K562 (cell line): Measurements from ENCODE around the gene DNAJC9. TPM values are rescaled to one million over a fixed set of nuclear protein-coding genes. Genes with fewer than 3 reads are reported as not detected.

Source experiments
- ATF2 ChIP-seq: sonication (generic); formaldehyde crosslinking; IDR thresholded peaks from 2 replicates; pipeline ENCODE4 v1.8.1; 2022; ENCODE audit warnings: missing genetic modification reagents
- MCM7 ChIP-seq, 2 experiments: fragments of 450-650 bp; IDR thresholded peaks; 2 replicates each; pipeline ENCODE4 v1.6.1; 2016 to 2018
- MTA1 ChIP-seq: fragments of 450-650 bp; IDR thresholded peaks from 2 replicates; pipeline ENCODE4 v1.6.1; 2017; ENCODE audit warnings: borderline replicate concordance
- NR3C1 ChIP-seq: sonication (generic); formaldehyde crosslinking; IDR thresholded peaks from 2 replicates; pipeline ENCODE4 v1.8.1; 2022; ENCODE audit warnings: missing genetic modification reagents
- POLR2G ChIP-seq: fragments of 200-400 bp; formaldehyde crosslinking; IDR thresholded peaks from 2 replicates; pipeline ENCODE4 v1.6.1; 2017; ENCODE audit warnings: low read depth, mild to moderate bottlenecking, antibody characterized with exemption, low read length, moderate library complexity
- POLR3A ChIP-seq: IDR thresholded peaks from 2 replicates; pipeline ENCODE4 v1.6.1; 2011; ENCODE audit warnings: borderline replicate concordance, mild to moderate bottlenecking, moderate library complexity; ENCODE audit not compliant: insufficient read length, insufficient read depth; ENCODE audit errors: extremely low read depth
- ZNF121 ChIP-seq: sonication (generic); formaldehyde crosslinking; conservative IDR thresholded peaks from 2 replicates; pipeline ENCODE4 v1.8.0; 2022; ENCODE audit warnings: missing genetic modification reagents
- ZNF766 ChIP-seq: fragments of 200-800 bp; sonication (Bioruptor generic); conservative IDR thresholded peaks from 2 replicates; pipeline ENCODE4 v1.6.1; 2016; ENCODE audit warnings: missing genetic modification characterization, missing compliant biosample characterization
- polyA plus RNA-seq, 8 experiments: library from polyadenylated mRNA; depleted of rRNA in 4 of 8; stranded (reverse) in 5 of 8; unstranded in 3 of 8; fragments of >200 nt; fragmentation: Nextera tagmentation in 2 of 8; fragmentation: Illumina TruSeq in 1 of 8; extraction: Ambion mirVana in 2 of 8; extraction: Trizol in 1 of 8; gene quantifications; 2 replicates each; pipeline versions ENCODE4 v1.2.1 to v1.2.3, GENCODE V29; 2011 to 2014; ENCODE audit warnings: inconsistent platforms in 1 of 8, missing spikeins in 1 of 8
- total RNA-seq, 7 experiments: library from RNA; depleted of rRNA in 6 of 7; stranded (reverse); fragments of >200 nt in 6 of 7; fragmentation: Illumina TruSeq in 2 of 7; extraction: Trizol in 2 of 7; gene quantifications; 2 replicates each; pipeline versions ENCODE4 v1.2.1 to v1.2.3, GENCODE V29; 2011 to 2021; ENCODE audit warnings: low replicate concordance in 1 of 7
- TF ChIP-seq, protein P1 (sequence below): IDR thresholded peaks from 2 replicates; pipeline ENCODE4 v1.6.1; 2011; ENCODE audit warnings: borderline replicate concordance, low read depth, mild to moderate bottlenecking, moderate library complexity, low read length; ENCODE audit not compliant: insufficient read depth, poor library complexity, severe bottlenecking
- TF ChIP-seq, protein P2 (sequence below): fragments of 250-450 bp; sonication (Bioruptor Pico); IDR thresholded peaks from 2 replicates; pipeline ENCODE4 v1.4.0; 2020; ENCODE audit warnings: borderline replicate concordance
- TF ChIP-seq, protein P3 (sequence below): fragments of 250-450 bp; sonication (Bioruptor Pico); IDR thresholded peaks from 2 replicates; pipeline ENCODE4 v1.4.0; 2020; ENCODE audit warnings: mild to moderate bottlenecking, moderate library complexity, borderline replicate concordance
- TF ChIP-seq, protein P4 (sequence below): fragments of 250-450 bp; sonication (Bioruptor Pico); IDR thresholded peaks from 2 replicates; pipeline ENCODE4 v1.4.0; 2020
- TF ChIP-seq, protein P5 (sequence below): fragments of 450-650 bp; IDR thresholded peaks from 2 replicates; pipeline ENCODE4 v1.7.1; 2018; ENCODE audit warnings: mild to moderate bottlenecking, low read depth; ENCODE audit not compliant: partially characterized antibody

Gene DNAJC9
- total and polyA plus RNA-seq, 9 of the 15 experiments (the other 6 are each of a cell fraction or from before 2014, with no cell fraction given) = 66.7 to 133 (median 102) TPM

- TF ChIP-seq MTA1 = no peak
- no peak for TF ChIP-seq POLR3A
- TF ChIP-seq ZNF766 = 0 out of 2 replicates have a peak, but pooled peaks have one; percentile 66
- TF ChIP-seq, protein P1, sequence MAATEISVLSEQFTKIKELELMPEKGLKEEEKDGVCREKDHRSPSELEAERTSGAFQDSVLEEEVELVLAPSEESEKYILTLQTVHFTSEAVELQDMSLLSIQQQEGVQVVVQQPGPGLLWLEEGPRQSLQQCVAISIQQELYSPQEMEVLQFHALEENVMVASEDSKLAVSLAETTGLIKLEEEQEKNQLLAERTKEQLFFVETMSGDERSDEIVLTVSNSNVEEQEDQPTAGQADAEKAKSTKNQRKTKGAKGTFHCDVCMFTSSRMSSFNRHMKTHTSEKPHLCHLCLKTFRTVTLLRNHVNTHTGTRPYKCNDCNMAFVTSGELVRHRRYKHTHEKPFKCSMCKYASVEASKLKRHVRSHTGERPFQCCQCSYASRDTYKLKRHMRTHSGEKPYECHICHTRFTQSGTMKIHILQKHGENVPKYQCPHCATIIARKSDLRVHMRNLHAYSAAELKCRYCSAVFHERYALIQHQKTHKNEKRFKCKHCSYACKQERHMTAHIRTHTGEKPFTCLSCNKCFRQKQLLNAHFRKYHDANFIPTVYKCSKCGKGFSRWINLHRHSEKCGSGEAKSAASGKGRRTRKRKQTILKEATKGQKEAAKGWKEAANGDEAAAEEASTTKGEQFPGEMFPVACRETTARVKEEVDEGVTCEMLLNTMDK = no peak
- TF ChIP-seq, protein P2, sequence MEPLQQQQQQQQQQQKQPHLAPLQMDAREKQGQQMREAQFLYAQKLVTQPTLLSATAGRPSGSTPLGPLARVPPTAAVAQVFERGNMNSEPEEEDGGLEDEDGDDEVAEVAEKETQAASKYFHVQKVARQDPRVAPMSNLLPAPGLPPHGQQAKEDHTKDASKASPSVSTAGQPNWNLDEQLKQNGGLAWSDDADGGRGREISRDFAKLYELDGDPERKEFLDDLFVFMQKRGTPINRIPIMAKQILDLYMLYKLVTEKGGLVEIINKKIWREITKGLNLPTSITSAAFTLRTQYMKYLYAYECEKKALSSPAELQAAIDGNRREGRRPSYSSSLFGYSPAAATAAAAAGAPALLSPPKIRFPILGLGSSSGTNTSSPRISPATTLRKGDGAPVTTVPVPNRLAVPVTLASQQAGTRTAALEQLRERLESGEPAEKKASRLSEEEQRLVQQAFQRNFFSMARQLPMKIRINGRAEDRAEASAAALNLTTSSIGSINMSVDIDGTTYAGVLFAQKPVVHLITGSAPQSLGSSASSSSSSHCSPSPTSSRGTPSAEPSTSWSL (CRISPR knock-in tag) = no peak
- no peak for TF ChIP-seq ATF2 (CRISPR knock-in tag)
- no peak for TF ChIP-seq MCM7 (IDR thresholded peaks at IDR 0.05)
- TF ChIP-seq, protein P3, sequence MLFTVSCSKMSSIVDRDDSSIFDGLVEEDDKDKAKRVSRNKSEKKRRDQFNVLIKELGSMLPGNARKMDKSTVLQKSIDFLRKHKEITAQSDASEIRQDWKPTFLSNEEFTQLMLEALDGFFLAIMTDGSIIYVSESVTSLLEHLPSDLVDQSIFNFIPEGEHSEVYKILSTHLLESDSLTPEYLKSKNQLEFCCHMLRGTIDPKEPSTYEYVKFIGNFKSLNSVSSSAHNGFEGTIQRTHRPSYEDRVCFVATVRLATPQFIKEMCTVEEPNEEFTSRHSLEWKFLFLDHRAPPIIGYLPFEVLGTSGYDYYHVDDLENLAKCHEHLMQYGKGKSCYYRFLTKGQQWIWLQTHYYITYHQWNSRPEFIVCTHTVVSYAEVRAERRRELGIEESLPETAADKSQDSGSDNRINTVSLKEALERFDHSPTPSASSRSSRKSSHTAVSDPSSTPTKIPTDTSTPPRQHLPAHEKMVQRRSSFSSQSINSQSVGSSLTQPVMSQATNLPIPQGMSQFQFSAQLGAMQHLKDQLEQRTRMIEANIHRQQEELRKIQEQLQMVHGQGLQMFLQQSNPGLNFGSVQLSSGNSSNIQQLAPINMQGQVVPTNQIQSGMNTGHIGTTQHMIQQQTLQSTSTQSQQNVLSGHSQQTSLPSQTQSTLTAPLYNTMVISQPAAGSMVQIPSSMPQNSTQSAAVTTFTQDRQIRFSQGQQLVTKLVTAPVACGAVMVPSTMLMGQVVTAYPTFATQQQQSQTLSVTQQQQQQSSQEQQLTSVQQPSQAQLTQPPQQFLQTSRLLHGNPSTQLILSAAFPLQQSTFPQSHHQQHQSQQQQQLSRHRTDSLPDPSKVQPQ (CRISPR knock-in tag) = no peak
- TF ChIP-seq, protein P4, sequence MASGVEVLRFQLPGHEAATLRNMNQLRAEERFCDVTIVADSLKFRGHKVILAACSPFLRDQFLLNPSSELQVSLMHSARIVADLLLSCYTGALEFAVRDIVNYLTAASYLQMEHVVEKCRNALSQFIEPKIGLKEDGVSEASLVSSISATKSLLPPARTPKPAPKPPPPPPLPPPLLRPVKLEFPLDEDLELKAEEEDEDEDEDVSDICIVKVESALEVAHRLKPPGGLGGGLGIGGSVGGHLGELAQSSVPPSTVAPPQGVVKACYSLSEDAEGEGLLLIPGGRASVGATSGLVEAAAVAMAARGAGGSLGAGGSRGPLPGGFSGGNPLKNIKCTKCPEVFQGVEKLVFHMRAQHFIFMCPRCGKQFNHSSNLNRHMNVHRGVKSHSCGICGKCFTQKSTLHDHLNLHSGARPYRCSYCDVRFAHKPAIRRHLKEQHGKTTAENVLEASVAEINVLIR (CRISPR knock-in tag) = no peak
- TF ChIP-seq, protein P5, sequence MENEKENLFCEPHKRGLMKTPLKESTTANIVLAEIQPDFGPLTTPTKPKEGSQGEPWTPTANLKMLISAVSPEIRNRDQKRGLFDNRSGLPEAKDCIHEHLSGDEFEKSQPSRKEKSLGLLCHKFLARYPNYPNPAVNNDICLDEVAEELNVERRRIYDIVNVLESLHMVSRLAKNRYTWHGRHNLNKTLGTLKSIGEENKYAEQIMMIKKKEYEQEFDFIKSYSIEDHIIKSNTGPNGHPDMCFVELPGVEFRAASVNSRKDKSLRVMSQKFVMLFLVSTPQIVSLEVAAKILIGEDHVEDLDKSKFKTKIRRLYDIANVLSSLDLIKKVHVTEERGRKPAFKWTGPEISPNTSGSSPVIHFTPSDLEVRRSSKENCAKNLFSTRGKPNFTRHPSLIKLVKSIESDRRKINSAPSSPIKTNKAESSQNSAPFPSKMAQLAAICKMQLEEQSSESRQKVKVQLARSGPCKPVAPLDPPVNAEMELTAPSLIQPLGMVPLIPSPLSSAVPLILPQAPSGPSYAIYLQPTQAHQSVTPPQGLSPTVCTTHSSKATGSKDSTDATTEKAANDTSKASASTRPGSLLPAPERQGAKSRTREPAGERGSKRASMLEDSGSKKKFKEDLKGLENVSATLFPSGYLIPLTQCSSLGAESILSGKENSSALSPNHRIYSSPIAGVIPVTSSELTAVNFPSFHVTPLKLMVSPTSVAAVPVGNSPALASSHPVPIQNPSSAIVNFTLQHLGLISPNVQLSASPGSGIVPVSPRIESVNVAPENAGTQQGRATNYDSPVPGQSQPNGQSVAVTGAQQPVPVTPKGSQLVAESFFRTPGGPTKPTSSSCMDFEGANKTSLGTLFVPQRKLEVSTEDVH = no peak
- TF ChIP-seq NR3C1 (CRISPR knock-in tag) = no peak
- TF ChIP-seq POLR2G = no peak
- no peak for TF ChIP-seq ZNF121
Observed at GRCh38 chr10:73244866-73245477, 2.1 kb downstream of the DNAJC9 start (continued).
